Smooth muscle cell (in vitro differentiated cells): ENCODE data around the gene CCDC142. TPM values are rescaled to one million over a fixed set of nuclear protein-coding genes. Genes with fewer than 3 reads are reported as not detected.

Experiments
- DNase-seq: peaks from one replicate; lab custom pipeline; 2025; ENCODE audit not compliant: unreplicated experiment; lab: John Stamatoyannopoulos, UW
- H2AFZ ChIP-seq: fragments of 200-600 bp; sonication (generic); 2 replicates; pipeline ENCODE4 v1.6.0; 2016; ENCODE audit warnings: antibody characterized with exemption, low read depth, mild to moderate bottlenecking
- H3F3A ChIP-seq: fragments of 200-600 bp; sonication (generic); 2 replicates; pipeline ENCODE4 v1.6.0; 2017; ENCODE audit warnings: antibody characterized with exemption, low read depth
- H3K27ac ChIP-seq: fragments of 200-600 bp; sonication (generic); 2 replicates; pipeline ENCODE4 v1.5.1; 2016; ENCODE audit warnings: low read depth, mild to moderate bottlenecking
- H3K27me3 ChIP-seq: fragments of 200-600 bp; sonication (generic); 2 replicates; pipeline ENCODE4 v1.6.1; 2016; ENCODE audit warnings: low read depth, mild to moderate bottlenecking
- H3K36me3 ChIP-seq: fragments of 200-600 bp; sonication (generic); 2 replicates; pipeline ENCODE4 v1.5.1; 2016; ENCODE audit warnings: low read depth
- H3K4me1 ChIP-seq: fragments of 200-600 bp; sonication (generic); 2 replicates; pipeline ENCODE4 v1.5.1; 2016; ENCODE audit warnings: low read depth
- H3K4me2 ChIP-seq: fragments of 200-600 bp; sonication (generic); 2 replicates; pipeline ENCODE4 v1.6.0; 2016; ENCODE audit warnings: mild to moderate bottlenecking
- H3K4me3 ChIP-seq: fragments of 200-600 bp; sonication (generic); 2 replicates; pipeline ENCODE4 v1.5.1; 2016; ENCODE audit warnings: mild to moderate bottlenecking
- H3K79me2 ChIP-seq: fragments of 200-600 bp; sonication (generic); 2 replicates; pipeline ENCODE4 v1.6.0; 2016; ENCODE audit warnings: low read depth, mild to moderate bottlenecking
- H3K9ac ChIP-seq: fragments of 200-600 bp; sonication (generic); 2 replicates; pipeline ENCODE4 v1.6.0; 2016; ENCODE audit warnings: low read depth
- H3K9me3 ChIP-seq: fragments of 200-600 bp; sonication (generic); replicated peaks from 2 replicates; pipeline ENCODE4 v1.5.1; 2016; ENCODE audit warnings: low read depth
- H4K20me1 ChIP-seq: fragments of 200-600 bp; sonication (generic); 2 replicates; pipeline ENCODE4 v1.6.0; 2016; ENCODE audit warnings: low read depth
- CTCF ChIP-seq: fragments of 200-600 bp; sonication (generic); IDR thresholded peaks from 2 replicates; pipeline ENCODE4 v1.5.1; 2017; ENCODE audit warnings: borderline replicate concordance, mild to moderate bottlenecking, antibody characterized with exemption; ENCODE audit not compliant: insufficient read depth, poor library complexity, severe bottlenecking
- WGBS: methylation state at CpG from one replicate; pipeline ENCODE4 v1.1.7; 2016; ENCODE audit warnings: low lambda C conversion rate; 5-methylcytosine and 5-hydroxymethylcytosine counted together
- polyA plus RNA-seq: library from polyadenylated mRNA; unstranded; fragments of >200 nt; fragmentation: Nextera tagmentation; extraction: Ambion mirVana; gene quantifications from 2 replicates; pipeline ENCODE4 v1.2.1, GENCODE V29; 2016
- total RNA-seq: library from RNA; depleted of rRNA; stranded (reverse); fragments of >200 nt; gene quantifications from 2 replicates; pipeline ENCODE4 v1.2.3, GENCODE V29; 2014

CCDC142 gene
- total and polyA plus RNA-seq, 2 experiments from 2014 or later: 5.5 to 7.7 TPM

GRCh38 chr2:74513605-74514367, 31.0 kb upstream of the CCDC142 start:
- Histone ChIP-seq H3F3A (peaks cover 4% of the 10 kb centered on the region), H2AFZ (no peak overlapping the region), H3K9ac (no peak overlapping the region), H3K27ac (no peak overlapping the region), H3K9me3 (no peaks in the 10 kb centered on the region), H3K4me1 (peaks cover 17% of the 10 kb centered on the region), H3K4me2 (peak overlapping the region; percentile 63), H3K4me3 (peak overlapping the region; percentile 13), H3K79me2 (no peaks in the 10 kb centered on the region), H3K36me3 (no peaks in the 10 kb centered on the region), H3K27me3 (peaks cover 92% of the 10 kb centered on the region), H4K20me1 (no peaks in the 10 kb centered on the region)
- no peak for TF ChIP-seq CTCF
- no peak for DNase-seq
- 5% methylated on average over 45 of the region's 52 CpGs for WGBS

DNA sequence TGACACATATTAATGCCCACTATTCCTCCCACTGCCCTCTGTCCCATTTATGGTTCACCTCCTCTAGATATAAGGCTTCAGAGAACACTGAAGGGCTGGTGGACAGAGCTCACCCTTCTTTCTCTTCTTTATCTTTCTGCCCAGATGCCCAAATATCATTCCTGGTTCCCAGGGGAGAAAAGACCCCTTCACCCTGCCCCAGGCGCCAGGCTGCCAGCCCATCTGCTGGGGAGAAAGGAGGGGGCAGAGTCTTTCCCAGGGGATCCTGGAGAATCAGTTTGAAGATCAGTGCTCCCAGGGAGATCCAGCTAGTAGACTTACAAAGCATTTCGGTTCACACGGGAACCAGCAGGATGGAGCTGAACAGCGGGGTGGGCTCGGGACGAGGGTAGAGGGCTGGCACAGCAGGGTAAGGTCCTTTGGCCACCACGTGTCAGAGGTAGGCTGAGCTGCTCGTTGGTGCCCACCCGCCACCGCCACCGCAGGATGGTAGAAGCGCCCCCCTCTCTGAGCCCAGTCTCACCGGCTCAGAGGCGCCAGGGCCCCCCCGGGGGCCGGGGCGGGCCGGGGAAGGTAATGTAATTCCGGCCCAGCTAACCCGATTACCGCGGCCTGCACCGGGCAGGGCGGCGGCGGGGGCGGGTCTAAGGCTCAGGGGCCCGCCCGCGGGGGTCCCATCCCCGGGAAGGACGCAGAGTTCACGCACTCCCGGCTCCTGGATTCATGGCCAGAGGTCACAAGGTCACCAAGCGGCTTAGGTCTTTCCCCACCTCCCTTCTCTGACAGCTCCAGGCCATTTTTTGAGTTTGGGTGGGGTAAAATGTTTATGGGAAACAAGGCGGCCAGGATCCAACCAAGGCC, 30.2 kb upstream of the CCDC142 start:
- Histone ChIP-seq H3K9ac (no peak overlapping the region), H2AFZ (no peak overlapping the region), H4K20me1 (no peaks in the 10 kb centered on the region), H3K36me3 (no peaks in the 10 kb centered on the region), H3K4me2 (no peak overlapping the region), H3K27me3 (peaks cover 84% of the 10 kb centered on the region), H3K4me1 (peaks cover 21% of the 10 kb centered on the region), H3K9me3 (no peaks in the 10 kb centered on the region), H3K27ac (no peak overlapping the region), H3F3A (peaks cover 5% of the 10 kb centered on the region), H3K79me2 (no peaks in the 10 kb centered on the region), H3K4me3 (no peak overlapping the region)
- no peak for TF ChIP-seq CTCF
- WGBS: 11% methylated on average over 20 of the region's 36 CpGs
- no peak for DNase-seq

DNA sequence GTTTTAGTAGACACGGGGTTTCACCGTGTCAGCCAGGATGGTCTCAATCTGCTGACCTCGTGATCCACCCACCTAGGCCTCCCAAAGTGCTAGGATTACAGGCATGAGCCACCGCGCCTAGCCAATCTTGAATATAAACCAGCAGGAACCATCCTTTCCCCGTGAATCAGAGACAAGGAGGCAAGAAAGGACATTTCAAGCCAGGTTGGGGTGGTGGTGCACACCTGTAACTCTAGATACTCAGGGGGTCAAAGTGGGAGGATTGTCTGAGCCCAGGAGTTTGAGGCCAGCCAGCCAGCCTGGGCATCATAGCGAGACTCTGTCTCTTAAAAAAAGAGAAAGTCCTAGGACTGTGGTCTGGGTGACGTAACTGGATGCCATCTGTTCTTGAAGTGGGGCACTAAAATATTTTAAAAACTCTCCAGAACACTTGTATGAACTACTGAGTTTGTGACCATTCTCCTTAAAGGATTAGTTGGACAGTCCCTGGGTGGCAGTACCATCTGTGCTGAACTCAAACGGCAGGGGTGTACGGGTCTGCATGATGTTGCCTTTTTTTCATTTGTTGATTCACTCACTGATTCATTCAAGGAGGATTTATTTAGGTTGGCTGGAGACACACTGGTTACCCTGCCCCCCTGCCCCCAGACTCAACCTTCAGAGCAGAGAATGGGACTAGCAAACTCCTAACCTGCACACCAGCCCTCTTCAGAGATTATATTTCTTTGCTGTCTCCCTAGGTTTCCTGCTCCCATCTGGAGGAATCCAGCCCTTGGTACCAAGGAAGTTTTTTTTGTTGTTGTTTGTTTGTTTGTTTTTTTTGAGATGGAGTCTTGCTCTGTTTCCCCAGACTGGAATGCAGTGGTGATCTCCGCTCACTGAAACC, 28.5 kb upstream of the CCDC142 start:
- Histone ChIP-seq H3K4me3 (no peak overlapping the region), H3K27ac (no peak overlapping the region), H3K36me3 (no peaks in the 10 kb centered on the region), H3K79me2 (peaks cover 6% of the 10 kb centered on the region), H3K9ac (no peak overlapping the region), H3K4me2 (no peak overlapping the region), H4K20me1 (no peaks in the 10 kb centered on the region), H3K9me3 (no peaks in the 10 kb centered on the region), H3K4me1 (peaks cover 26% of the 10 kb centered on the region), H3F3A (peaks cover 5% of the 10 kb centered on the region), H2AFZ (no peak overlapping the region), H3K27me3 (peaks cover 68% of the 10 kb centered on the region)
- DNase-seq: no peak
- 70% methylated on average over 11 of the region's 11 CpGs for WGBS
- no peak for TF ChIP-seq CTCF
